Measurements from ENCODE around the gene KRT86.
"Not testable (repeated sequence)": the region's sequence is repeated elsewhere in the genome, so short reads cannot be mapped to it uniquely, and the experiment has no call there.

GRCh38 chr12:52252175-52252615 lies 22.2 kb upstream of the KRT86 start:
- TF ChIP-seq EZH2 (IDR thresholded peaks at IDR 0.05; ENCODE audit: low read depth): not testable (repeated sequence)
- TF ChIP-seq CTCF (conservative IDR thresholded peaks at IDR 0.05): peak; percentile 64

All from PC-9 (cell line).